DOHH2 (cell line): ENCODE data around the gene SREBF2.

Experiments used
- CTCF ChIP-seq: fragments of 200-600 bp; sonication (generic); IDR thresholded peaks from one replicate; pipeline ENCODE4 v1.5.1; 2014; ENCODE audit warnings: antibody characterized with exemption, mild to moderate bottlenecking, low read depth, low read length; ENCODE audit not compliant: poor library complexity, severe bottlenecking
- EZH2phosphoT487 ChIP-seq: fragments of 200-600 bp; sonication (generic); IDR thresholded peaks from 2 replicates; pipeline ENCODE4 v1.6.1; 2017; ENCODE audit warnings: borderline replicate concordance, mild to moderate bottlenecking, antibody characterized with exemption, low read length, moderate library complexity, mixed read lengths

GRCh38 chr22:41880653-41881052, 47.7 kb downstream of the SREBF2 start:
- no peak for TF ChIP-seq CTCF
- TF ChIP-seq EZH2phosphoT487, result no peak
